ENCODE results near the gene SLC26A1. TPM values are rescaled to one million over a fixed set of nuclear protein-coding genes. Genes with fewer than 3 reads are reported as not detected.
"Not testable (repeated sequence)": the region's sequence is repeated elsewhere in the genome, so short reads cannot be mapped to it uniquely, and the experiment has no call there.

Gene SLC26A1
- total RNA-seq, 1 experiment from 2014 or later, result 0.09 TPM

- WGBS (ENCODE audit: extremely low coverage, insufficient read length, low lambda C conversion rate), result no CpG with 5 or more reads among the region's 20 CpGs
- Mint-ChIP-seq H3K9me3 (peaks cover 5 to 8% of the 10 kb centered on the region in 2 experiments; a peak in 3 of 5 replicates), H3K27me3 (ENCODE audit: low read depth) (peaks cover 49% of the 10 kb centered on the region), H3K4me3 (no peak overlapping the region), H3K4me1 (peaks cover 4% of the 10 kb centered on the region in 2 experiments; a peak in 2 of 4 replicates), H3K27ac (no peak overlapping the region), H3K36me3 (ENCODE audit: insufficient read depth in 1 of 3, low read depth in 3 of 3) (no peaks in the 10 kb centered on the region)
- no peak overlapping the region for H3T11ph ChIP-seq (ENCODE audit: low read length)
- DNase-seq, result no peak
- H4K5ac ChIP-seq (ENCODE audit: insufficient read length, low read depth, low read length), result no peak overlapping the region
- no peak overlapping the region for H3K18ac ChIP-seq (ENCODE audit: insufficient read length, low read depth, low read length)
- H2BK120ac ChIP-seq (ENCODE audit: low read depth, low read length, poor library complexity, severe bottlenecking), result no peak overlapping the region
- no peak overlapping the region for H2AFZ ChIP-seq (ENCODE audit: low read length)
- no peak overlapping the region for H2BK12ac ChIP-seq (ENCODE audit: insufficient read length, low read depth, low read length)
- H3K9me3 ChIP-seq (ENCODE audit: control insufficient read depth, low read depth, low read length), result no peaks in the 10 kb centered on the region
- no peak overlapping the region for H3K23ac ChIP-seq (ENCODE audit: insufficient read length, low read depth, low read length)
- no peak overlapping the region for H2BK20ac ChIP-seq (ENCODE audit: low read depth, low read length, poor library complexity, severe bottlenecking)
- H3K27me3 ChIP-seq (ENCODE audit: insufficient read depth, low read length), result no peaks in the 10 kb centered on the region
- H3K4me1 ChIP-seq (ENCODE audit: insufficient read depth, low read length), result no peaks in the 10 kb centered on the region
- H3K27ac ChIP-seq (ENCODE audit: insufficient read length, low read depth, low read length), result no peak overlapping the region
- TF ChIP-seq, protein P1, sequence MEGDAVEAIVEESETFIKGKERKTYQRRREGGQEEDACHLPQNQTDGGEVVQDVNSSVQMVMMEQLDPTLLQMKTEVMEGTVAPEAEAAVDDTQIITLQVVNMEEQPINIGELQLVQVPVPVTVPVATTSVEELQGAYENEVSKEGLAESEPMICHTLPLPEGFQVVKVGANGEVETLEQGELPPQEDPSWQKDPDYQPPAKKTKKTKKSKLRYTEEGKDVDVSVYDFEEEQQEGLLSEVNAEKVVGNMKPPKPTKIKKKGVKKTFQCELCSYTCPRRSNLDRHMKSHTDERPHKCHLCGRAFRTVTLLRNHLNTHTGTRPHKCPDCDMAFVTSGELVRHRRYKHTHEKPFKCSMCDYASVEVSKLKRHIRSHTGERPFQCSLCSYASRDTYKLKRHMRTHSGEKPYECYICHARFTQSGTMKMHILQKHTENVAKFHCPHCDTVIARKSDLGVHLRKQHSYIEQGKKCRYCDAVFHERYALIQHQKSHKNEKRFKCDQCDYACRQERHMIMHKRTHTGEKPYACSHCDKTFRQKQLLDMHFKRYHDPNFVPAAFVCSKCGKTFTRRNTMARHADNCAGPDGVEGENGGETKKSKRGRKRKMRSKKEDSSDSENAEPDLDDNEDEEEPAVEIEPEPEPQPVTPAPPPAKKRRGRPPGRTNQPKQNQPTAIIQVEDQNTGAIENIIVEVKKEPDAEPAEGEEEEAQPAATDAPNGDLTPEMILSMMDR (conservative IDR thresholded peaks at IDR 0.05), result no peak
- no peaks in the 10 kb centered on the region for H3K79me1 ChIP-seq (ENCODE audit: insufficient read depth, low read depth, low read length, poor library complexity, severe bottlenecking)
- no peaks in the 10 kb centered on the region for H3K23me2 ChIP-seq (ENCODE audit: insufficient read length, low read depth, low read length, poor library complexity, severe bottlenecking)
- H3K79me2 ChIP-seq (ENCODE audit: insufficient read depth, low read length), result no peaks in the 10 kb centered on the region
- H4K20me1 ChIP-seq (ENCODE audit: control insufficient read depth, insufficient read depth, insufficient read length), result no peaks in the 10 kb centered on the region
- H2AK5ac ChIP-seq (ENCODE audit: insufficient read length, low read length), result no peak overlapping the region
- no peak overlapping the region for H3K4ac ChIP-seq (ENCODE audit: low read depth, low read length)
- H3K14ac ChIP-seq (ENCODE audit: insufficient read depth, low read length), result no peak overlapping the region
- H2BK15ac ChIP-seq (ENCODE audit: low read depth, low read length), result no peak overlapping the region
- no peak overlapping the region for H3K56ac ChIP-seq (ENCODE audit: insufficient read length, low read depth, low read length)
- H3K4me2 ChIP-seq (ENCODE audit: insufficient read depth, insufficient read length, low read length), result no peak overlapping the region
- H3K9ac ChIP-seq (ENCODE audit: extremely low read depth, insufficient read length, low read length), result no peak overlapping the region
- no peak overlapping the region for H4K91ac ChIP-seq (ENCODE audit: insufficient read length, low read depth, low read length)
- no peak overlapping the region for H4K8ac ChIP-seq (replicated peaks; ENCODE audit: insufficient read length, low read depth, low read length)
- H2BK5ac ChIP-seq (ENCODE audit: insufficient read length, low read length), result no peak overlapping the region
These were observed 14.1 kb downstream of the SLC26A1 start for GRCh38 chr4:978957-979701.

GRCh38 chr4:976016-976415, 17.2 kb downstream of the SLC26A1 start:
- H3K27me3 Mint-ChIP-seq (ENCODE audit: low read depth), result peaks cover 36% of the 10 kb centered on the region
- not testable (repeated sequence) for H3K23me2 ChIP-seq (ENCODE audit: insufficient read length, low read depth, low read length, poor library complexity, severe bottlenecking); H3K36me3 Mint-ChIP-seq (ENCODE audit: insufficient read depth in 1 of 3, low read depth in 3 of 3)

More at GRCh38 chr4:976016-976415, 17.2 kb downstream of the SLC26A1 start:
- H3K9me3 ChIP-seq (ENCODE audit: control insufficient read depth, low read depth, low read length); H3K14ac ChIP-seq (ENCODE audit: insufficient read depth, low read length); DNase-seq; H3T11ph ChIP-seq (ENCODE audit: low read length); H3K4ac ChIP-seq (ENCODE audit: low read depth, low read length); H2AFZ ChIP-seq (ENCODE audit: low read length); H3K4me2 ChIP-seq (ENCODE audit: insufficient read depth, insufficient read length, low read length); H3K27ac Mint-ChIP-seq; H3K9me3 Mint-ChIP-seq; H4K8ac ChIP-seq (replicated peaks; ENCODE audit: insufficient read length, low read depth, low read length); H3K18ac ChIP-seq (ENCODE audit: insufficient read length, low read depth, low read length); H3K79me2 ChIP-seq (ENCODE audit: insufficient read depth, low read length); H3K4me1 Mint-ChIP-seq; H3K27ac ChIP-seq (ENCODE audit: insufficient read length, low read depth, low read length); H2BK5ac ChIP-seq (ENCODE audit: insufficient read length, low read length); H4K91ac ChIP-seq (ENCODE audit: insufficient read length, low read depth, low read length); H4K5ac ChIP-seq (ENCODE audit: insufficient read length, low read depth, low read length); H2BK20ac ChIP-seq (ENCODE audit: low read depth, low read length, poor library complexity, severe bottlenecking); H3K79me1 ChIP-seq (ENCODE audit: insufficient read depth, low read depth, low read length, poor library complexity, severe bottlenecking); H3K4me3 Mint-ChIP-seq; H2AK5ac ChIP-seq (ENCODE audit: insufficient read length, low read length); H3K23ac ChIP-seq (ENCODE audit: insufficient read length, low read depth, low read length); H2BK120ac ChIP-seq (ENCODE audit: low read depth, low read length, poor library complexity, severe bottlenecking); H3K27me3 ChIP-seq (ENCODE audit: insufficient read depth, low read length); H2BK15ac ChIP-seq (ENCODE audit: low read depth, low read length); H4K20me1 ChIP-seq (ENCODE audit: control insufficient read depth, insufficient read depth, insufficient read length); H3K9ac ChIP-seq (ENCODE audit: extremely low read depth, insufficient read length, low read length); H2BK12ac ChIP-seq (ENCODE audit: insufficient read length, low read depth, low read length); H3K4me1 ChIP-seq (ENCODE audit: insufficient read depth, low read length); H3K56ac ChIP-seq (ENCODE audit: insufficient read length, low read depth, low read length): not testable (repeated sequence)
- WGBS (ENCODE audit: extremely low coverage, insufficient read length, low lambda C conversion rate), result no CpG with 5 or more reads among the region's 25 CpGs

All from H9 (cell line).